ENCODE results near the gene SKAP1. TPM values are rescaled to one million over a fixed set of nuclear protein-coding genes. Genes with fewer than 3 reads are reported as not detected.

SKAP1 gene
- total and polyA plus RNA-seq, 8 donors: 1.2 to 3.0 (median 1.8) TPM

GRCh38 chr17:48101012-48101720 is 328.8 kb downstream of the SKAP1 start, which contains the start of gene CBX1:
CBX1 (minus strand) TSS chr17:48101478; CDS start chr17:48077004, 24,474 bp downstream.
- Histone ChIP-seq H3K27ac (peak within 1 kb of the TSS; percentile 77 to 89), H3K27me3 (no peaks in the 10 kb centered on the region), H3K36me3 (no peaks in the 10 kb centered on the region), H3K4me3 (peak within 1 kb of the TSS; percentile 77 to 98), H3K4me1 (peaks cover 0 to 36% of the 10 kb centered on the region in 2 donors), H3K9me3 (peaks cover 0 to 4% of the 10 kb centered on the region in 2 donors)
- ATAC-seq (peak; percentile 98), DNase-seq (peak; percentile 92 to 99 (median 96))
- intact Hi-C loops (cut with DNase I): no loop called here
- no peak for TF ChIP-seq CTCF (IDR thresholded peaks at IDR 0.05)

- peak; percentile 67 for ATAC-seq
- Histone ChIP-seq H3K27ac (peak overlapping the region; percentile 77 to 89), H3K27me3 (no peaks in the 10 kb centered on the region), H3K9me3 (peaks cover 0 to 4% of the 10 kb centered on the region in 2 donors), H3K36me3 (peaks cover 0 to under 1% of the 10 kb centered on the region in 2 donors), H3K4me1 (peaks cover 0 to 35% of the 10 kb centered on the region in 2 donors), H3K4me3 (peak overlapping the region; percentile 77 to 98)
- no peak for TF ChIP-seq CTCF (IDR thresholded peaks at IDR 0.05)
- DNase-seq: peak in 3 of 4 donors; percentile 63 to 69 (median 64)
- intact Hi-C loops (cut with DNase I): no loop called here
Observed at GRCh38 chr17:48100591-48101011, 329.4 kb downstream of the SKAP1 start.

- no peaks in the 10 kb centered on the region for H3K27me3 ChIP-seq
- peak overlapping the region; percentile 77 to 89 for H3K27ac ChIP-seq
- ATAC-seq (no peak), DNase-seq (peak in 1 of 4 donors; percentile 12)
- intact Hi-C loops (cut with DNase I): no loop called here
- H3K9me3 ChIP-seq: peaks cover 0 to 4% of the 10 kb centered on the region in 2 donors
- H3K4me3 ChIP-seq: peak overlapping the region; percentile 77 to 98
- peaks cover 0 to 4% of the 10 kb centered on the region in 2 donors for H3K36me3 ChIP-seq
- peaks cover 0 to 35% of the 10 kb centered on the region in 2 donors for H3K4me1 ChIP-seq
- no peak for TF ChIP-seq CTCF (IDR thresholded peaks at IDR 0.05)
Observed at GRCh38 chr17:48100160-48100559, 329.9 kb downstream of the SKAP1 start.

- H3K27me3 ChIP-seq: no peaks in the 10 kb centered on the region
- no peak for TF ChIP-seq CTCF (IDR thresholded peaks at IDR 0.05)
- ATAC-seq (no peak), DNase-seq (no peak)
- no peak overlapping the region for H3K4me3 ChIP-seq
- H3K9me3 ChIP-seq: no peaks in the 10 kb centered on the region
- no peak overlapping the region for H3K27ac ChIP-seq
- H3K4me1 ChIP-seq: peaks cover 0 to 21% of the 10 kb centered on the region in 2 donors
- intact Hi-C loops (cut with DNase I): no loop called here
- peaks cover 0 to 12% of the 10 kb centered on the region in 2 donors for H3K36me3 ChIP-seq
Observed at GRCh38 chr17:48095611-48096010, 334.4 kb downstream of the SKAP1 start.

- peaks cover 0 to 7% of the 10 kb centered on the region in 2 donors for H3K4me1 ChIP-seq
- no peaks in the 10 kb centered on the region for H3K27me3 ChIP-seq
- no peak for TF ChIP-seq CTCF (IDR thresholded peaks at IDR 0.05)
- ATAC-seq: no peak
- H3K36me3 ChIP-seq: peaks cover 0 to 12% of the 10 kb centered on the region in 2 donors
- no peak overlapping the region for H3K27ac ChIP-seq
- no peak overlapping the region for H3K4me3 ChIP-seq
- no peaks in the 10 kb centered on the region for H3K9me3 ChIP-seq
- intact Hi-C loops (cut with DNase I): no loop called here
- DNase-seq: no peak
Observed at GRCh38 chr17:48093341-48094045, 336.5 kb downstream of the SKAP1 start.
